KMS-11 (cell line): ENCODE data around the gene ST6GALNAC1.

Source experiments
- H2AFZ ChIP-seq: fragments of 200-600 bp; sonication (generic); 2 replicates; pipeline ENCODE4 v1.6.1; 2016; ENCODE audit warnings: antibody characterized with exemption, mixed run types, low read depth
- H3K27ac ChIP-seq: fragments of 200-600 bp; sonication (generic); 2 replicates; pipeline ENCODE4 v1.6.1; 2016; ENCODE audit warnings: mild to moderate bottlenecking, mixed run types
- H3K27me3 ChIP-seq: fragments of 200-600 bp; sonication (generic); 2 replicates; pipeline ENCODE4 v1.6.1; 2017; ENCODE audit warnings: mild to moderate bottlenecking, low read depth, mixed run types, moderate library complexity; ENCODE audit not compliant: insufficient read depth
- H3K36me3 ChIP-seq: fragments of 200-600 bp; sonication (generic); 2 replicates; pipeline ENCODE4 v1.6.1; 2017; ENCODE audit warnings: mild to moderate bottlenecking, mixed run types; ENCODE audit not compliant: insufficient read depth
- H3K4me1 ChIP-seq: fragments of 200-600 bp; sonication (generic); 2 replicates; pipeline ENCODE4 v1.6.1; 2016; ENCODE audit warnings: mild to moderate bottlenecking, low read depth, mixed run types; ENCODE audit not compliant: poor library complexity, severe bottlenecking
- H3K4me2 ChIP-seq: fragments of 200-600 bp; sonication (generic); 2 replicates; pipeline ENCODE4 v1.7.0; 2016; ENCODE audit warnings: mild to moderate bottlenecking, mixed run types
- H3K4me3 ChIP-seq: fragments of 200-600 bp; sonication (generic); IDR thresholded peaks from 2 replicates; pipeline ENCODE4 v1.6.1; 2017; ENCODE audit warnings: low read depth, low read length, mixed read lengths; ENCODE audit not compliant: insufficient read depth
- H3K79me2 ChIP-seq: fragments of 200-600 bp; sonication (generic); 2 replicates; pipeline ENCODE4 v1.6.1; 2016; ENCODE audit warnings: low read depth, mixed run types; ENCODE audit not compliant: insufficient read depth
- H3K9ac ChIP-seq: fragments of 200-600 bp; sonication (generic); 2 replicates; pipeline ENCODE4 v1.6.1; 2016; ENCODE audit warnings: mild to moderate bottlenecking, mixed run types
- H4K20me1 ChIP-seq: fragments of 200-600 bp; sonication (generic); 2 replicates; pipeline ENCODE4 v1.6.1; 2016; ENCODE audit warnings: mild to moderate bottlenecking, mixed run types; ENCODE audit not compliant: insufficient read depth
- TF ChIP-seq, protein P1 (sequence below): fragments of 200-600 bp; sonication (generic); conservative IDR thresholded peaks from 2 replicates; pipeline ENCODE4 v1.6.1; 2017; ENCODE audit warnings: low read depth, mild to moderate bottlenecking, antibody characterized with exemption, low read length, moderate library complexity, mixed read lengths

ST6GALNAC1 gene

DNA sequence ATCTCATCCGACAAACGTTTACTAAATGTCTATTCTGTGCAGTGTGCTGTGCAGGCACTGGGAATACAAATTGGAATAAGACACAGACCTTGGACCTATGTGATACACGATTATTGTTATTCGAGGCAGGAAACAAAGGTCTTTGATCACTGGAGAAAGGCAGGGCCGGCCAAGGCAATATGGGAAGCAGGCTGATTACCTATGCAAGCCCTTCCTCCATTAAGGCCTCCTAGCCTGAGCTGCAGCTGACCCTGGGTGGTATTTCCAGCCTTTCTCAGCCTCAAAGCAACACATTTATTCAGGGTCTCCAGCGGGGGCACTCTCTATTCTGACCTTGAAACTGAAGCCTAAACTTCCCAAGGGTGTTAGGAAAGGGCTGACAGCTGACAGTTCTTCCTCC, 13.4 kb downstream of the ST6GALNAC1 start:
- Histone ChIP-seq H3K27ac (no peak overlapping the region), H3K4me2 (no peak overlapping the region)

DNA sequence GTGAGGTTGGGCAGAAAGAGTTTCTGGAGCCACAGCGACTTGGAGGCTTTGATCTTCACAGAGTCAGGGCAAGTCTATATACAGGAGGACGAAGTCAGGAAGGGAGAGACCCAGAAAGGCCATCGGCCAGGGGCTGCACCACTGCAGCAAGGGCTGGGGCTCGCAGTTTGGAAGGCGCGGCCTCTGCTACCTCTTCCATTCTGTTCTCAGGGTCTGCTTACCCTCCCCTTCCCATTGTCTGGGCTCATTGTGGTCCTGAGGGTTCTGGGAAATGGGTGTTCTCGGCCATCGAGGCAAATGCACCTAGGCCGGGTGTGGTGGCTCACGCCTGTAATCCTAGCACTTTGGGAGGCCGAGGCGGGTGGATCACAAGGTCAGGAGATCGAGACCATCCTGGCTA, 16.0 kb downstream of the ST6GALNAC1 start:
- no peak overlapping the region for H3K27ac ChIP-seq
- no peak overlapping the region for H3K4me2 ChIP-seq
- H3K9ac ChIP-seq: no peak overlapping the region
- H3K79me2 ChIP-seq: no peaks in the 10 kb centered on the region
- no peak overlapping the region for H3K4me3 ChIP-seq
- no peak overlapping the region for H2AFZ ChIP-seq
- H3K27me3 ChIP-seq: peaks cover 26% of the 10 kb centered on the region
- no peaks in the 10 kb centered on the region; the same call in 1 of the 2 replicates for H4K20me1 ChIP-seq
- no peaks in the 10 kb centered on the region for H3K4me1 ChIP-seq
- H3K36me3 ChIP-seq: no peaks in the 10 kb centered on the region
- TF ChIP-seq, protein P1, sequence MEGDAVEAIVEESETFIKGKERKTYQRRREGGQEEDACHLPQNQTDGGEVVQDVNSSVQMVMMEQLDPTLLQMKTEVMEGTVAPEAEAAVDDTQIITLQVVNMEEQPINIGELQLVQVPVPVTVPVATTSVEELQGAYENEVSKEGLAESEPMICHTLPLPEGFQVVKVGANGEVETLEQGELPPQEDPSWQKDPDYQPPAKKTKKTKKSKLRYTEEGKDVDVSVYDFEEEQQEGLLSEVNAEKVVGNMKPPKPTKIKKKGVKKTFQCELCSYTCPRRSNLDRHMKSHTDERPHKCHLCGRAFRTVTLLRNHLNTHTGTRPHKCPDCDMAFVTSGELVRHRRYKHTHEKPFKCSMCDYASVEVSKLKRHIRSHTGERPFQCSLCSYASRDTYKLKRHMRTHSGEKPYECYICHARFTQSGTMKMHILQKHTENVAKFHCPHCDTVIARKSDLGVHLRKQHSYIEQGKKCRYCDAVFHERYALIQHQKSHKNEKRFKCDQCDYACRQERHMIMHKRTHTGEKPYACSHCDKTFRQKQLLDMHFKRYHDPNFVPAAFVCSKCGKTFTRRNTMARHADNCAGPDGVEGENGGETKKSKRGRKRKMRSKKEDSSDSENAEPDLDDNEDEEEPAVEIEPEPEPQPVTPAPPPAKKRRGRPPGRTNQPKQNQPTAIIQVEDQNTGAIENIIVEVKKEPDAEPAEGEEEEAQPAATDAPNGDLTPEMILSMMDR: no peak

More for the DNA sequence above, 13.4 kb downstream of the ST6GALNAC1 start:
- Histone ChIP-seq H4K20me1 (no peaks in the 10 kb centered on the region), H2AFZ (no peak overlapping the region), H3K27me3 (peaks cover 20% of the 10 kb centered on the region), H3K9ac (no peak overlapping the region), H3K79me2 (no peaks in the 10 kb centered on the region), H3K36me3 (no peaks in the 10 kb centered on the region), H3K4me3 (no peak overlapping the region), H3K4me1 (no peaks in the 10 kb centered on the region)
- TF ChIP-seq, protein P1: no peak

DNA sequence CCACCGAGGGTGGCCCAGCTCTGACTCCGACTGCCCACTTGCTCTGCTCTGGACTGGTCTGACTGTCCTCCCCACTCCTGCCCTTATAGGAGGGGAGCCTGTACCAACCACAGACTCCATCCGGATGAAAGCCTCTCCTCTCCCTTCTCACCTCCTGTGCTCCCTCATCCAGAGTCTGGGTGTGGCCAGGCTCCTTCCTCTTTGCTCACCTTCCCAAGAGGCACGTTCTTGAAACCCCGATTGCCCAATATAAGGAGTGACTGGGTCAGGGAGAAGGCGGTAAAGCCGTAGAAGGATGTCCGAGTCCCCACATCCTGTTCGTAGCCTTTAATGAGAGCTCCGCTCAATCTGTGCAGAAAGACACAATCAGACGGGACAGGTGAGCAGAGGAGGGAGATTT, 17.1 kb downstream of the ST6GALNAC1 start:
- no peak overlapping the region for H3K4me3 ChIP-seq
- H3K27ac ChIP-seq: no peak overlapping the region
- no peaks in the 10 kb centered on the region for H3K79me2 ChIP-seq
- H2AFZ ChIP-seq: no peak overlapping the region
- peaks cover 26% of the 10 kb centered on the region for H3K27me3 ChIP-seq
- TF ChIP-seq, protein P1: no peak
- H3K4me1 ChIP-seq: no peaks in the 10 kb centered on the region
- H3K36me3 ChIP-seq: no peaks in the 10 kb centered on the region
- H3K9ac ChIP-seq: no peak overlapping the region
- H4K20me1 ChIP-seq: no peaks in the 10 kb centered on the region; the same call in 1 of the 2 replicates
- no peak overlapping the region for H3K4me2 ChIP-seq

DNA sequence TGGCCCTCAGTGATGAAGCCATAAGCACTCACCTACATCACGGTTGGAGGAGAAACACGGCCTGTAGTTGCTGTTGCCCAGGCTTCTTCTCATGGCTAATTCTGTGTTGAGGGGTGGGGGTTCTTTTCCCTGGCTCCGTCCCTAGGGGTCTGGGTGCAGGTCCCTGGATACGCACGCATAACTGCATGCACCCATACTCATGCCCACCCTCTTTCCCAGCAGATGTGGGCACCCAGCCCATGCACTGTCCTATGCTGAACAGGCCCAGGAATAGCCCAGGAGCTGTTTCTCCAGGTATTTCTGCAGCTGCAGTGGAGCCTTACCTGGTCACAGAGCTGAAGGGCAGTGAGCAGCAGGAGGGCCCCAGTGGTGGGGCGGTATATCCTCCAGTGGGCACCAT, 18.1 kb downstream of the ST6GALNAC1 start:
- Histone ChIP-seq H3K4me1 (no peaks in the 10 kb centered on the region), H3K9ac (no peak overlapping the region), H3K4me3 (no peak overlapping the region), H4K20me1 (no peaks in the 10 kb centered on the region; the same call in 1 of the 2 replicates), H3K27me3 (peaks cover 26% of the 10 kb centered on the region), H3K4me2 (no peak overlapping the region), H3K27ac (no peak overlapping the region), H2AFZ (no peak overlapping the region), H3K36me3 (no peaks in the 10 kb centered on the region), H3K79me2 (no peaks in the 10 kb centered on the region)
- TF ChIP-seq, protein P1: no peak
